ENCODE measurements around the gene GUCA1A.
A peak's percentile ranks its signal among the peaks of the same experiment; 100 is the strongest.

Gene GUCA1A

GRCh38 chr6:42135722-42136121 is 37.4 kb upstream of the GUCA1A start:
- H3K9me3 ChIP-seq (ENCODE audit: control insufficient read depth, low read length) = no peaks in the 10 kb centered on the region
- peaks cover 11% of the 10 kb centered on the region for H3K4me1 ChIP-seq (ENCODE audit: control insufficient read depth, insufficient read depth, low read length)
- H3K4me3 ChIP-seq (ENCODE audit: insufficient read depth, low read depth, low read length) = no peak overlapping the region
- WGBS, 2 experiments = 68 to 72% methylated on average over 2 of the region's 2 CpGs
- no peaks in the 10 kb centered on the region for H3K27me3 ChIP-seq (ENCODE audit: control insufficient read depth, insufficient read depth, low read length, poor library complexity, severe bottlenecking)
- H3K36me3 ChIP-seq (ENCODE audit: control insufficient read depth, insufficient read depth, low read length) = no peaks in the 10 kb centered on the region
- H3K27ac ChIP-seq (ENCODE audit: insufficient read depth, low read depth, low read length, poor library complexity, severe bottlenecking) = no peak overlapping the region

DNA sequence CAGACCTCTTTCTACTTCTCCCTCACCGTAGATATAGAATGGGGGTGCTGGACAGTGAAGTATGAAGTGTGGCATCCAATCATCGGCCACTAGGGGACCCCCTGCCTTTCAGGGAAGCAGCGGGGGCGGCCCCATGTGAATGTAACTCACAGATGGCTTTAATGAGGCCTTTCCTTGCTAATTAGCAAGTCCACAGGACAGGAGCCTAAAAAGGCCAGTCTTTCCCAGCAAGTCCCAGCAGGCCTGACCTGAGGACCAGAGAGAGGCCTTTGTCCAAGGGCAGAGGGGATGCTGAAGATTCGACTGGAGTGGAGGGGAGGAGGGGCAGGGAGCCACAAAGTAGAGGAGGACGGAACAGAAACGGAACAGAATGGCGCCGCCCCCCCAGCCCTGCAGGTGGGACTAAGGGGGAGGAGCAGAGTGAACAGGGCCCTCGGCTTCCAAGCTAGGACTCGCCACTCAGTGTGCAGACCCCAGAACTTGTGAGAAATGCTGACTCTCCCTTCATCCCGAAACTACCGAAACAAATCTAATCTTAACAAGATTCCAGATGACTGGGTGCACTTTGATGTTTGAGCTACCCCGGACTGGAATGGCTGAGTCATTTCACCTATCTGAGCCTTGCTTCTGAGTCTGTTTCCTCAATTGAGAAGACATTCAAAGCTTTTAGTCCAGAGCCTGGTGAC is 36.5 kb upstream of the GUCA1A start:
- H3K9me3 ChIP-seq (ENCODE audit: control insufficient read depth, low read length) = no peaks in the 10 kb centered on the region
- H3K4me3 ChIP-seq (ENCODE audit: insufficient read depth, low read depth, low read length) = no peak overlapping the region
- peaks cover 15% of the 10 kb centered on the region for H3K4me1 ChIP-seq (ENCODE audit: control insufficient read depth, insufficient read depth, low read length)
- peaks cover 5% of the 10 kb centered on the region for H3K27me3 ChIP-seq (ENCODE audit: control insufficient read depth, insufficient read depth, low read length, poor library complexity, severe bottlenecking)
- H3K27ac ChIP-seq (ENCODE audit: insufficient read depth, low read depth, low read length, poor library complexity, severe bottlenecking) = peak overlapping the region; percentile 61
- WGBS, 2 experiments = 4 to 5% methylated on average over 13 to 14 of the region's 14 CpGs
- no peaks in the 10 kb centered on the region for H3K36me3 ChIP-seq (ENCODE audit: control insufficient read depth, insufficient read depth, low read length)

- H3K36me3 ChIP-seq (ENCODE audit: control insufficient read depth, insufficient read depth, low read length) = no peaks in the 10 kb centered on the region
- H3K27ac ChIP-seq (ENCODE audit: insufficient read depth, low read depth, low read length, poor library complexity, severe bottlenecking) = peak overlapping the region; percentile 61
- no peak overlapping the region for H3K4me3 ChIP-seq (ENCODE audit: insufficient read depth, low read depth, low read length)
- H3K9me3 ChIP-seq (ENCODE audit: control insufficient read depth, low read length) = no peaks in the 10 kb centered on the region
- WGBS, 2 experiments = 36 to 40% methylated on average over 7 of the region's 7 CpGs
- H3K4me1 ChIP-seq (ENCODE audit: control insufficient read depth, insufficient read depth, low read length) = peaks cover 17% of the 10 kb centered on the region
- peaks cover 11% of the 10 kb centered on the region for H3K27me3 ChIP-seq (ENCODE audit: control insufficient read depth, insufficient read depth, low read length, poor library complexity, severe bottlenecking)
Observed at GRCh38 chr6:42137194-42137753, 35.9 kb upstream of the GUCA1A start.

- Histone ChIP-seq H3K27ac (ENCODE audit: insufficient read depth, low read depth, low read length, poor library complexity, severe bottlenecking) (no peak overlapping the region), H3K27me3 (ENCODE audit: control insufficient read depth, insufficient read depth, low read length, poor library complexity, severe bottlenecking) (peaks cover 20% of the 10 kb centered on the region), H3K4me1 (ENCODE audit: control insufficient read depth, insufficient read depth, low read length) (peaks cover 17% of the 10 kb centered on the region), H3K36me3 (ENCODE audit: control insufficient read depth, insufficient read depth, low read length) (no peaks in the 10 kb centered on the region), H3K4me3 (ENCODE audit: insufficient read depth, low read depth, low read length) (no peak overlapping the region), H3K9me3 (ENCODE audit: control insufficient read depth, low read length) (no peaks in the 10 kb centered on the region)
- 78 to 82% methylated on average over 6 of the region's 6 CpGs for WGBS, 2 experiments
Observed at GRCh38 chr6:42138190-42138589, 35.0 kb upstream of the GUCA1A start.

- H3K27ac ChIP-seq (ENCODE audit: insufficient read depth, low read depth, low read length, poor library complexity, severe bottlenecking) = peak overlapping the region; percentile 52
- WGBS, 2 experiments = 34 to 38% methylated on average over 9 of the region's 9 CpGs
- H3K4me1 ChIP-seq (ENCODE audit: control insufficient read depth, insufficient read depth, low read length) = peaks cover 17% of the 10 kb centered on the region
- H3K36me3 ChIP-seq (ENCODE audit: control insufficient read depth, insufficient read depth, low read length) = no peaks in the 10 kb centered on the region
- peaks cover 27% of the 10 kb centered on the region for H3K27me3 ChIP-seq (ENCODE audit: control insufficient read depth, insufficient read depth, low read length, poor library complexity, severe bottlenecking)
- H3K9me3 ChIP-seq (ENCODE audit: control insufficient read depth, low read length) = no peaks in the 10 kb centered on the region
- no peak overlapping the region for H3K4me3 ChIP-seq (ENCODE audit: insufficient read depth, low read depth, low read length)
Observed at GRCh38 chr6:42138630-42139619, 34.2 kb upstream of the GUCA1A start.

DNA sequence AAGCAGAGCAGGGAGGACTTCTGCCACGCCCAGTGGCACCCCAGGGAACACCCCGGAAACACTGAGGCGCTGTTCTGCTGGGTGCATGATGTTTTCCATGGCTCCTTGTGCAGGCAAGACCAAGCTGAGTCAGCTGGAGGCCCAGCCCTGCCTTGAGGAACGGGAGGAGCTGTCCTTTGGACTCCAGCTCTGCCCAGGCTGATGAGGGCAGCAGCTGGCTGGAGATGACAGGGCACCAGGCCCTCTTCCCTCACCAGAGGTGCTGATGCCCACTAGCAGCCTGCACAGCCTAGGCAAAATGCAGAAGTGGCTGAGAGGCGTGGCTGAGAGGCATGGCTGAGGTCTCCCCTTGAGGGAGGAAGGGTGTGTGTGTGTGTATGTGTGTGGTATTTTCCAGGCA is 33.1 kb upstream of the GUCA1A start:
- no peak overlapping the region for H3K27ac ChIP-seq (ENCODE audit: insufficient read depth, low read depth, low read length, poor library complexity, severe bottlenecking)
- H3K27me3 ChIP-seq (ENCODE audit: control insufficient read depth, insufficient read depth, low read length, poor library complexity, severe bottlenecking) = peaks cover 27% of the 10 kb centered on the region
- no peak overlapping the region for H3K4me3 ChIP-seq (ENCODE audit: insufficient read depth, low read depth, low read length)
- WGBS, 2 experiments = 78 to 82% methylated on average over 5 of the region's 5 CpGs
- H3K9me3 ChIP-seq (ENCODE audit: control insufficient read depth, low read length) = no peaks in the 10 kb centered on the region
- peaks cover 17% of the 10 kb centered on the region for H3K4me1 ChIP-seq (ENCODE audit: control insufficient read depth, insufficient read depth, low read length)
- no peaks in the 10 kb centered on the region for H3K36me3 ChIP-seq (ENCODE audit: control insufficient read depth, insufficient read depth, low read length)

GRCh38 chr6:42140756-42141602 is 32.2 kb upstream of the GUCA1A start:
- H3K27me3 ChIP-seq (ENCODE audit: control insufficient read depth, insufficient read depth, low read length, poor library complexity, severe bottlenecking) = peaks cover 27% of the 10 kb centered on the region
- H3K4me1 ChIP-seq (ENCODE audit: control insufficient read depth, insufficient read depth, low read length) = peaks cover 17% of the 10 kb centered on the region
- H3K4me3 ChIP-seq (ENCODE audit: insufficient read depth, low read depth, low read length) = peak overlapping the region; percentile 56
- H3K36me3 ChIP-seq (ENCODE audit: control insufficient read depth, insufficient read depth, low read length) = no peaks in the 10 kb centered on the region
- H3K9me3 ChIP-seq (ENCODE audit: control insufficient read depth, low read length) = no peaks in the 10 kb centered on the region
- H3K27ac ChIP-seq (ENCODE audit: insufficient read depth, low read depth, low read length, poor library complexity, severe bottlenecking) = no peak overlapping the region
- 65 to 70% methylated on average over 9 of the region's 9 CpGs for WGBS, 2 experiments

DNA sequence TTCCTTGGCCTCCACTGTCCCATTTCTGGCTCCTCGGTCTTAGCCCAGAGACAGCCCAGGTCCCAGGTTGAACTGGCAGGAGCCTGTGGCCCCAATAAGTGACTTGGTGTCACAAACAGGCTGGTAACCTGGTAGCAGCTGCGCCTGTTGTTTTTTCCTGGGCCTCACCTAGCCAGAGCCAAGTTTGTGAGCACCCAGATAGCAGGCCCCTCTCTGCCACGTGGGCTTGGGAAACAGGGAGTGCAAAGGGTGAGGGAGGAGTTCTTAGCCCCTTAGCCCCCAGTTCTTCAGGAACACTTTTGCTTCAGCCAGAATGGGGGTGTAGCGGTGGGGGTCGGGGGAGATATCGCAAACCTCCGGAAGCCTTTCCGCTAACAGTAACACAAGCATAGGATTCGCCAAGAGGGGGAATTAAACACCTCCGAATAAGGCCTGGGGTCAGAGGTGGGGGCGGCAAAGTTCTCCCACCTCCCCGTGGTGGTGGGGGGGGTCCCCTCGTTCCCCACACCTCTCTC is 31.5 kb upstream of the GUCA1A start:
- Histone ChIP-seq H3K27ac (ENCODE audit: insufficient read depth, low read depth, low read length, poor library complexity, severe bottlenecking) (no peak overlapping the region), H3K9me3 (ENCODE audit: control insufficient read depth, low read length) (no peaks in the 10 kb centered on the region), H3K4me1 (ENCODE audit: control insufficient read depth, insufficient read depth, low read length) (peaks cover 17% of the 10 kb centered on the region), H3K4me3 (ENCODE audit: insufficient read depth, low read depth, low read length) (peak overlapping the region; percentile 56), H3K27me3 (ENCODE audit: control insufficient read depth, insufficient read depth, low read length, poor library complexity, severe bottlenecking) (peaks cover 27% of the 10 kb centered on the region), H3K36me3 (ENCODE audit: control insufficient read depth, insufficient read depth, low read length) (no peaks in the 10 kb centered on the region)
- 13 to 17% methylated on average over 13 of the region's 13 CpGs for WGBS, 2 experiments

GRCh38 chr6:42142118-42142835 is 30.9 kb upstream of the GUCA1A start, which contains the start of gene C6orf132:
C6orf132 (minus strand) TSS chr6:42142620; CDS start chr6:42142444, 176 bp downstream.
- H3K27ac ChIP-seq (ENCODE audit: insufficient read depth, low read depth, low read length, poor library complexity, severe bottlenecking) = no peak within 1 kb of the TSS
- H3K4me3 ChIP-seq (ENCODE audit: insufficient read depth, low read depth, low read length) = peak within 1 kb of the TSS; percentile 56
- peaks cover 11% of the 10 kb centered on the region for H3K4me1 ChIP-seq (ENCODE audit: control insufficient read depth, insufficient read depth, low read length)
- H3K9me3 ChIP-seq (ENCODE audit: control insufficient read depth, low read length) = no peaks in the 10 kb centered on the region
- H3K27me3 ChIP-seq (ENCODE audit: control insufficient read depth, insufficient read depth, low read length, poor library complexity, severe bottlenecking) = peaks cover 27% of the 10 kb centered on the region
- 0 to 1% methylated on average over 60 of the region's 60 CpGs for WGBS, 2 experiments
- no peaks in the 10 kb centered on the region for H3K36me3 ChIP-seq (ENCODE audit: control insufficient read depth, insufficient read depth, low read length)

All from ectodermal cell (in vitro differentiated cells).